GM12878 (cell line): ENCODE results near the gene MEGF11. TPM values are rescaled to one million over a fixed set of nuclear protein-coding genes. Genes with fewer than 3 reads are reported as not detected.

Experiments used
- ATAC-seq: fragments of 200-7000 bp; cut with Tn5 transposase; 3 replicates; pipeline ENCODE4 v1.9.1; 2020; ENCODE audit warnings: mild to moderate bottlenecking, moderate library complexity
- BruUV-seq: library from RNA; stranded (reverse); fragments of 400-500 nt; replicated peaks from 2 replicates; lab custom pipeline; 2021; lab: Mats Ljungman, UMichigan
- CTCF ChIA-PET: fragments of 300-600 bp; sonication (Branson Sonifier 250); formaldehyde crosslinking; extraction: SDS; loops from one replicate; lab custom pipeline; 2021; ENCODE audit warnings: inconsistent platforms; lab: Yijun Ruan, JAX
- POLR2A ChIA-PET: fragments of 350-600 bp; formaldehyde crosslinking; extraction: SDS; loops from one replicate; lab custom pipeline; 2021; ENCODE audit warnings: inconsistent platforms; lab: Charles Lee
- RAD21 ChIA-PET: fragments of 300-600 bp; sonication (Branson Sonifier 250); formaldehyde crosslinking; loops from one replicate; lab custom pipeline; 2023; ENCODE audit warnings: antibody characterized with exemption; ENCODE audit not compliant: unreplicated experiment; lab: Charles Lee
- SMC1A ChIA-PET: fragments of 300-600 bp; sonication (Branson Sonifier 250); formaldehyde crosslinking; loops from one replicate; lab custom pipeline; 2023; ENCODE audit not compliant: unreplicated experiment, uncharacterized antibody; lab: Charles Lee
- DNase-seq: peaks from one replicate; pipeline ENCODE4 v3.0.0-alpha.2; 2011; ENCODE audit warnings: low read depth, low spot score
- FAIRE-seq: peaks from 3 replicates; lab custom pipeline; 2011; peaks lifted over from hg19 to GRCh38; lab: Jason Lieb, UNC
- H2AFZ ChIP-seq: 2 replicates; pipeline ENCODE4 v1.6.0; 2011; ENCODE audit warnings: low read depth, low read length, control low read depth; ENCODE audit not compliant: control insufficient read depth
- H3K27ac ChIP-seq: 2 replicates; pipeline ENCODE4 v1.5.1; 2011; ENCODE audit warnings: control low read depth; ENCODE audit not compliant: control insufficient read depth, insufficient read depth
- H3K27me3 ChIP-seq, 2 experiments: replicated peaks in 1 of 2; 2 replicates each; pipeline versions ENCODE4 v1.6.0 to v1.6.1; 2011; ENCODE audit warnings: low read length in 1 of 2; ENCODE audit not compliant: control insufficient read depth in 2 of 2, insufficient read depth in 2 of 2
- H3K36me3 ChIP-seq, 2 experiments: 2 replicates each; pipeline ENCODE4 v1.5.1; 2011; ENCODE audit warnings: low read length in 1 of 2; ENCODE audit not compliant: control insufficient read depth in 2 of 2, insufficient read depth in 2 of 2
- H3K4me1 ChIP-seq: 2 replicates; pipeline ENCODE4 v1.6.1; 2011; ENCODE audit warnings: mild to moderate bottlenecking, low read length, moderate library complexity, mixed read lengths; ENCODE audit not compliant: control insufficient read depth, insufficient read depth
- H3K4me2 ChIP-seq: 2 replicates; pipeline ENCODE4 v1.6.0; 2011; ENCODE audit warnings: control low read depth; ENCODE audit not compliant: control insufficient read depth, insufficient read depth
- H3K4me3 ChIP-seq: fragments of 200-600 bp; sonication (generic); 2 replicates; pipeline ENCODE4 v1.5.1; 2016
- H3K79me2 ChIP-seq: 2 replicates; pipeline ENCODE4 v1.6.0; 2011; ENCODE audit warnings: low read length; ENCODE audit not compliant: control insufficient read depth, insufficient read depth
- H3K9ac ChIP-seq: 2 replicates; pipeline ENCODE4 v1.8.0; 2011; ENCODE audit warnings: low read length, control low read depth, mixed read lengths; ENCODE audit not compliant: control insufficient read depth, insufficient read depth
- H3K9me3 ChIP-seq: replicated peaks from 3 replicates; pipeline ENCODE4 v1.5.1; 2011; ENCODE audit warnings: mild to moderate bottlenecking, low read length; ENCODE audit not compliant: control insufficient read depth, insufficient read depth
- H4K20me1 ChIP-seq: 2 replicates; pipeline ENCODE4 v1.6.0; 2011; ENCODE audit not compliant: control insufficient read depth, insufficient read depth
- CBX3 ChIP-seq: fragments of 200-600 bp; sonication (generic); IDR thresholded peaks from 2 replicates; pipeline ENCODE4 v1.6.1; 2016; ENCODE audit warnings: low read depth, borderline replicate concordance
- MEF2B ChIP-seq: fragments of 450-650 bp; IDR thresholded peaks from 2 replicates; pipeline ENCODE4 v1.6.1; 2018; ENCODE audit warnings: mild to moderate bottlenecking, moderate library complexity; ENCODE audit not compliant: partially characterized antibody, poor library complexity, severe bottlenecking
- PKNOX1 ChIP-seq: fragments of 450-650 bp; IDR thresholded peaks from 2 replicates; pipeline ENCODE4 v1.6.1; 2016; ENCODE audit warnings: mild to moderate bottlenecking
- RCOR1 ChIP-seq: conservative IDR thresholded peaks from 2 replicates; pipeline ENCODE4 v1.6.1; 2012; ENCODE audit warnings: low read depth, low read length, improper control_type of control experiment
- SIX5 ChIP-seq: IDR thresholded peaks from 2 replicates; pipeline ENCODE4 v1.6.1; 2011; ENCODE audit warnings: mild to moderate bottlenecking, low read depth, low read length, moderate library complexity; ENCODE audit not compliant: severe bottlenecking
- SKIL ChIP-seq: fragments of 450-650 bp; IDR thresholded peaks from 2 replicates; pipeline ENCODE4 v1.6.1; 2017; ENCODE audit warnings: mild to moderate bottlenecking, low read depth, inconsistent platforms; ENCODE audit not compliant: poor library complexity, severe bottlenecking
- TARDBP ChIP-seq: IDR thresholded peaks from 2 replicates; pipeline ENCODE4 v1.6.1; 2016; ENCODE audit warnings: borderline replicate concordance
- TCF7 ChIP-seq: IDR thresholded peaks from 2 replicates; pipeline ENCODE4 v1.6.1; 2014; ENCODE audit warnings: antibody characterized with exemption, borderline replicate concordance
- YBX1 ChIP-seq: fragments of 450-650 bp; IDR thresholded peaks from 2 replicates; pipeline ENCODE4 v1.6.1; 2016; ENCODE audit warnings: antibody characterized with exemption
- WGBS: methylation state at CpG from one replicate; pipeline ENCODE4 v1.1.6; 2016; ENCODE audit warnings: low lambda C conversion rate; ENCODE audit not compliant: insufficient replicate concordance, insufficient coverage; ENCODE audit errors: missing lambda C conversion rate; 5-methylcytosine and 5-hydroxymethylcytosine counted together
- in situ Hi-C: fragments of 300-500 bp; cut with MboI; formaldehyde crosslinking; loops from 9 replicates; pipeline ENCODE4 v1.14.3; 2018; ENCODE audit warnings: mixed read lengths
- intact Hi-C: fragments of 100-400 bp; cut with micrococcal nuclease; formaldehyde crosslinking; loops from one replicate; pipeline ENCODE4 v1.14.2; 2022; ENCODE audit not compliant: unreplicated experiment
- polyA plus RNA-seq, 11 experiments: library from polyadenylated mRNA; depleted of rRNA in 4 of 11; unstranded in 6 of 11; stranded (reverse) in 5 of 11; fragments of >200 nt; fragmentation: Nextera tagmentation in 4 of 11; fragmentation: Illumina TruSeq in 1 of 11; extraction: Ambion mirVana in 4 of 11; extraction: Trizol in 1 of 11; gene quantifications; 1 replicate in 1 of 11; 2 replicates in 10 of 11; pipeline versions ENCODE4 v1.2.1 to v1.2.3, GENCODE V29; 2011 to 2016; ENCODE audit warnings: inconsistent platforms in 2 of 11, missing spikeins in 2 of 11, low read depth in 1 of 11
- total RNA-seq, 4 experiments: library from RNA; depleted of rRNA in 3 of 4; stranded (reverse); fragments of >200 nt in 3 of 4; fragmentation: Illumina TruSeq in 1 of 4; extraction: Trizol in 1 of 4; gene quantifications; 2 replicates each; pipeline versions ENCODE4 v1.2.1 to v1.2.3, GENCODE V29; 2013 to 2021
- TF ChIP-seq, protein P1 (sequence below): fragments of 450-650 bp; IDR thresholded peaks from 2 replicates; pipeline ENCODE4 v1.6.1; 2016; ENCODE audit warnings: mild to moderate bottlenecking, moderate library complexity, borderline replicate concordance

Gene MEGF11
- total and polyA plus RNA-seq, 10 of the 15 experiments (the other 5 are each of a cell fraction or from before 2014, with no cell fraction given) = 0.03 to 1.7 (median 0.49) TPM

GRCh38 chr15:66186049-66186825, 67.3 kb downstream of the MEGF11 start:
- ChIA-PET RAD21 (no interaction called here), POLR2A (interaction anchor here (1.0 kb wide), 1 partner anchor 9 kb away, joined by 5 read pairs; no protein-coding TSS in a partner anchor), SMC1A (interaction anchor here (0.6 to 1.5 kb wide), 6 partner anchors 10 to 282 kb away, joined by 3 to 4 read pairs (median 3); no protein-coding TSS in a partner anchor), CTCF (interaction anchor here (0.8 to 2.0 kb wide), 3 partner anchors 9 to 270 kb away, joined by 3 to 7 read pairs (median 3); no protein-coding TSS in a partner anchor)
- Histone ChIP-seq H3K27ac (no peak overlapping the region), H3K9ac (no peak overlapping the region), H3K4me2 (no peak overlapping the region), H3K79me2 (no peaks in the 10 kb centered on the region), H3K4me1 (no peaks in the 10 kb centered on the region), H3K9me3 (no peaks in the 10 kb centered on the region), H3K27me3 (peaks cover 0 to 5% of the 10 kb centered on the region in 2 experiments; a peak in 2 of 4 replicates), H3K36me3 (no peaks in the 10 kb centered on the region), H2AFZ (no peak overlapping the region), H4K20me1 (peaks cover 3% of the 10 kb centered on the region; the same call in 1 of the 2 replicates), H3K4me3 (no peak overlapping the region)
- BruUV-seq = no TSS peak
- intact Hi-C loops = no loop called here
- 7% methylated on average over 7 of the region's 7 CpGs for WGBS
- no peak for DNase-seq
- in situ Hi-C loops = no loop called here
- no peak for ATAC-seq
- FAIRE-seq = no peak
- TF ChIP-seq MEF2B (no peak), TCF7 (no peak), CBX3 (no peak), YBX1 (no peak), SIX5 (no peak), SKIL (no peak), PKNOX1 (no peak), RCOR1 (no peak), TARDBP (no peak)
- TF ChIP-seq, protein P1, sequence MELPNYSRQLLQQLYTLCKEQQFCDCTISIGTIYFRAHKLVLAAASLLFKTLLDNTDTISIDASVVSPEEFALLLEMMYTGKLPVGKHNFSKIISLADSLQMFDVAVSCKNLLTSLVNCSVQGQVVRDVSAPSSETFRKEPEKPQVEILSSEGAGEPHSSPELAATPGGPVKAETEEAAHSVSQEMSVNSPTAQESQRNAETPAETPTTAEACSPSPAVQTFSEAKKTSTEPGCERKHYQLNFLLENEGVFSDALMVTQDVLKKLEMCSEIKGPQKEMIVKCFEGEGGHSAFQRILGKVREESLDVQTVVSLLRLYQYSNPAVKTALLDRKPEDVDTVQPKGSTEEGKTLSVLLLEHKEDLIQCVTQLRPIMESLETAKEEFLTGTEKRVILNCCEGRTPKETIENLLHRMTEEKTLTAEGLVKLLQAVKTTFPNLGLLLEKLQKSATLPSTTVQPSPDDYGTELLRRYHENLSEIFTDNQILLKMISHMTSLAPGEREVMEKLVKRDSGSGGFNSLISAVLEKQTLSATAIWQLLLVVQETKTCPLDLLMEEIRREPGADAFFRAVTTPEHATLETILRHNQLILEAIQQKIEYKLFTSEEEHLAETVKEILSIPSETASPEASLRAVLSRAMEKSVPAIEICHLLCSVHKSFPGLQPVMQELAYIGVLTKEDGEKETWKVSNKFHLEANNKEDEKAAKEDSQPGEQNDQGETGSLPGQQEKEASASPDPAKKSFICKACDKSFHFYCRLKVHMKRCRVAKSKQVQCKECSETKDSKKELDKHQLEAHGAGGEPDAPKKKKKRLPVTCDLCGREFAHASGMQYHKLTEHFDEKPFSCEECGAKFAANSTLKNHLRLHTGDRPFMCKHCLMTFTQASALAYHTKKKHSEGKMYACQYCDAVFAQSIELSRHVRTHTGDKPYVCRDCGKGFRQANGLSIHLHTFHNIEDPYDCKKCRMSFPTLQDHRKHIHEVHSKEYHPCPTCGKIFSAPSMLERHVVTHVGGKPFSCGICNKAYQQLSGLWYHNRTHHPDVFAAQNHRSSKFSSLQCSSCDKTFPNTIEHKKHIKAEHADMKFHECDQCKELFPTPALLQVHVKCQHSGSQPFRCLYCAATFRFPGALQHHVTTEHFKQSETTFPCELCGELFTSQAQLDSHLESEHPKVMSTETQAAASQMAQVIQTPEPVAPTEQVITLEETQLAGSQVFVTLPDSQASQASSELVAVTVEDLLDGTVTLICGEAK = no peak
